NCI-H1694 treated with DMSO at 0.1 percent for 48 hours (cell line): ENCODE measurements around the gene WNK1.
"Not testable (repeated sequence)": the region's sequence is repeated elsewhere in the genome, so short reads cannot be mapped to it uniquely, and the experiment has no call there.

Source experiments
- DNase-seq: peaks from one replicate; lab custom pipeline; 2025; lab: John Stamatoyannopoulos, UW

Gene WNK1

GRCh38 chr12:779745-780734 is 27.7 kb downstream of the WNK1 start:
- no peak for DNase-seq

GRCh38 chr12:780750-781379 is 28.5 kb downstream of the WNK1 start:
- DNase-seq, result no peak

DNA sequence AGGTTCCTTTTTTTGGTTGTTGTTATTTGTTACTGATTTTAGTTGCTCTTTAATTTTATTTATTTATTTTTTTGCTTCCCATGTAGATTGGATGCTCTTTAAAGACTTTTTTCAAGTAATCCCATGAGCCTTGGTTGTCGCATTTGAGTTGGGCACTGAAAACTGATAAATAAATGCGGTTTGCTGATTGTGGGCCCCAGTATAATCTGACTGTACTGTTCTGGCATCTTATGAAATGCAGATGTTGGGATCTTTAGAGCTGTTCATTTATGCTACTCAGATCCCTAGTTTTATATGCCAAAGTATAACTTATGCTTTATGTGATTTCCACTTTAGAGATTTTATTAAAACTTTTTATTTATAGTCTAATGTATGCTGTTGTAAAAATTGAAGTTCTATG is 33.3 kb downstream of the WNK1 start:
- DNase-seq, result no peak

GRCh38 chr12:788288-788687 is 35.9 kb downstream of the WNK1 start:
- no peak for DNase-seq

DNA sequence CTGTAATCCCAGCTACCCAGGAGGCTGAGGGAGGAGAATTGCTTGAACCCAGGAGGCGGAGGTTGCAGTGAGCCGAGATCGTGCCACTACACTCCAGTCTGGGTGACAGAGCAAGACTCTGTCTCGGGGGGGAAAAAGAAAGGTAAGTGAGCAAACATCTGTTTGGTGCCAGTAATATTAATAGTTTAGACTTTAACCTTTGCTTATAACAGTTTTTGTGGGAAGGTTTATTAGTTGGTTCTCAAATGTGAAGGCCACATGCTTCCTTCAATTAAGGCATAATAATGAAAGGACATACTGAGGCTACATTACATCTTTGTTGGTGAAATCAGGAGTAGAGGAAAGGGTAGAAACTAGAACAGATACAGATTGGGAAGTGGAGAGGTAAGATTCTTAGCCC is 36.4 kb downstream of the WNK1 start:
- not testable (repeated sequence) for DNase-seq

GRCh38 chr12:789852-790563 is 37.6 kb downstream of the WNK1 start:
- no peak for DNase-seq

GRCh38 chr12:790608-791007 is 38.2 kb downstream of the WNK1 start:
- no peak for DNase-seq

DNA sequence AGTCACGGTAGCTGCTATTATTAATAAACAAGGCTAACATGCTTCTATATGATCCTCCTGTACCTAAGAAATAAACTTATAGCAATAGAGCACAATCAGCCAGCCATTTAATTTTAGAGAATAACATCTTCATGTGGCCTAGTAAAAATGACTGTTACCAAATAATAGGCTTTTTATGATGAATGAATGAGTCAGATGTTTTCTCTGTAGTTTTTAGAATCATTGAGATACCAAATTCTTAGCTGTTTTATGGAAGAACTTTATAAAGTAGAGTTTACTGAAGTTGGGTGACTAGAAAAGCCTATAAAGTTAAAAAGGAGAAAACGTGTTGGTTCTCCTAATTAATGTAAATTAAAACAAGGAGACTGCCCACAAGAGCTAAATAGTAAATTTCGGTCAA is 40.7 kb downstream of the WNK1 start:
- no peak for DNase-seq

DNA sequence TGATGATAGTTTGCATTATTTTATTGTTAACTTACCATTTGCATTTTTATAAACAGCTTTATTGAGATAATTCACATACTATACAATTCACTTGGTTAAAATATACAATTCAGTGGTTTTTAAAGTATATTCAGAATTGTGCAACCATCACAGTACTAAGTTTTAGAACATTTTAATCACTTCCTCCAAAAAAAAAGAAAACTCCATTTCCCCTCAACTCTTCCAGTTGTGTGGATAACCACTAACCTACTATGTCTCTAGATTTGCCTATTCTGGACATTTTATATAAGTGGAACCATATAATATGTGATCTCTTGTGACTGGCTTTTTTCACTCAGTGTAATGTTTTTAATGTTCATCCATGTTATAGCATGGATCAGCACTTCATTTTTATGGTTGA is 41.3 kb downstream of the WNK1 start:
- DNase-seq, result no peak

DNA sequence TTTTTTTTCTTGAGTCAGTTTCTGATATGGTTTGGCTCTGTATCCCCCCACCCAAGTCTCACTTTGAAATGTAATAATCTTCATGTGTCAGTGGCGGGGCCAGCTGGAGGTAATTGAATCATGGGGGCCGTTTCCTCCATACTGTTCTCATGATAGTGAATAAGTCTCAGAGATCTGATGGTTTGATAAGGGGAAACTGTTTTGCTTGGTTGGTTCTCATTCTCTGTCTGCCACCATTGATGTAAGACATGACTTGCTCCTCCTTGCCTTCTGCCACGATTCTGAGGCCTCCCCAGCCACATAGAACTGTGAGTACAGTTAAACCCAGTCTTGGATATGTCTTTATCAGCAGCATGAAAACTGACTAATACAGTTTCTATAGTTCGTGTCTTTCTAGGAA is 42.9 kb downstream of the WNK1 start:
- no peak for DNase-seq

DNA sequence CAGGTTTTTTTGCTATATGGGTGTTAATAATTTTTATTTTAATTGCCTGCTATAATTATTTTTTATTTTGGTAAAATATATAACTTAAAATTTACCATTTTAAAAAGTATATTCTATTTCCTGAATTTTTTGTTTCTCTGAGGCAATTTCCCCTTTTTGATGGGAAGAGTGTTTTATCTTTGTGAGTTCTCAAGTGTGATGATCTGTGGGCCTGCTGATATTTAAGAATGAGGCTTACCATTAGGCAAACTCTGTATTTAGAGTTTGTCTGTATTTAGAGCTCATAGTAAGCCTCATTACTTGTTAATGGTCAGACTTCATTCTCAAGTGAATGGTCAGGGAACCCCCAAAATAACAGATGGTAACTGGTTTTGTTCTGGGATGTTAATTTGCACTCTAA is 48.0 kb downstream of the WNK1 start:
- DNase-seq, result no peak

- no peak for DNase-seq
Measured at GRCh38 chr12:802242-803120, 50.1 kb downstream of the WNK1 start.

GRCh38 chr12:805022-805632 is 52.7 kb downstream of the WNK1 start:
- no peak for DNase-seq

DNA sequence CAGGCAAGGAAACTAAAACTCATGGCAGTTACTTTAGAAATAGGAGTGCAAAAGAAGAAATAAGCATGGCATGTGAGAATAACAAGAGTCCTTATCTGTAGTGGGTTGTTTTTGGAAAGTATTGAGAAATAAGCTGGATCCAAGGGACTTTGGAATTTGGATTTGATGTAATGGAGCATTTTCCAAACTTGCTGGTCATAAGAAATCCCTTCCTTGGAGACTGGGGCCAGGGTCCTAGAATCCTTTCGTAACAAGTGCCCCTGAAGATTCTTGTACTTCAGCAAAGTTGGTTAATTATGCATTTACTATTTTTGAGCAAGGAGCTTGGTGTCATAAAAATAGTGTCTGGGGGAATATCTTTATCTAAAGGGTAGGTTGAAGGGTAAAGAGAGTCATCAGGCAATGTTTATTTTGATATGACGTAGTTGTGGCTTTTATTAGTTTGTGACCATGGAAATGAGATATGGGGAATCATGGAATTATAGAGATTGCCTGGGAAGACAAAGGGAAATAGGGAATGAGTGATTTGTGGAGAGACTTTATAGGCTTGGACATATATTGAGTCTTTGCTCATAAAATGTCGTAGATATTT is 53.9 kb downstream of the WNK1 start:
- DNase-seq, result no peak

GRCh38 chr12:807041-807735 is 54.8 kb downstream of the WNK1 start:
- no peak for DNase-seq

- no peak for DNase-seq
Measured at GRCh38 chr12:810116-810515, 57.7 kb downstream of the WNK1 start.

GRCh38 chr12:810671-811415 is 58.5 kb downstream of the WNK1 start:
- DNase-seq, result no peak

GRCh38 chr12:812950-813349 is 60.6 kb downstream of the WNK1 start:
- DNase-seq, result no peak

DNA sequence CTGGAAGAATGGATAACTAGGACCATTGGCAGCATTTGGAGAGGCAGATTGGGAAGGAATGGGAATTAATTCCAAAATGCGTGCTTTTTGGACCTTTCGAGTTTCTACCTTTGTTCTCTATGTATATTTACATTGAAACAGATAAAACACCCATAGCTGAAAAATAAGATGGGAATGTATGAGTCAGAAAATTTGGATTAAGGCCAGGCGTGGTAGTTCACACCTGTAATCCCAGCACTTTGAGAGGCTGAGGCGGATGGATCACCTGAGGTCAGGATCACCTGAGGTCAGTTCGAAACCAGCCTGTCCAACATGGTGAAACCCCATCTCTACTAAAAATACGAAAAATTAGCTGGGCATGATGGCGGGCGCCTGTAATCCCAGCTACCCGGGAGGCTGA is 65.1 kb downstream of the WNK1 start:
- not testable (repeated sequence) for DNase-seq
